ENCODE data around the gene TREX2.

DNA sequence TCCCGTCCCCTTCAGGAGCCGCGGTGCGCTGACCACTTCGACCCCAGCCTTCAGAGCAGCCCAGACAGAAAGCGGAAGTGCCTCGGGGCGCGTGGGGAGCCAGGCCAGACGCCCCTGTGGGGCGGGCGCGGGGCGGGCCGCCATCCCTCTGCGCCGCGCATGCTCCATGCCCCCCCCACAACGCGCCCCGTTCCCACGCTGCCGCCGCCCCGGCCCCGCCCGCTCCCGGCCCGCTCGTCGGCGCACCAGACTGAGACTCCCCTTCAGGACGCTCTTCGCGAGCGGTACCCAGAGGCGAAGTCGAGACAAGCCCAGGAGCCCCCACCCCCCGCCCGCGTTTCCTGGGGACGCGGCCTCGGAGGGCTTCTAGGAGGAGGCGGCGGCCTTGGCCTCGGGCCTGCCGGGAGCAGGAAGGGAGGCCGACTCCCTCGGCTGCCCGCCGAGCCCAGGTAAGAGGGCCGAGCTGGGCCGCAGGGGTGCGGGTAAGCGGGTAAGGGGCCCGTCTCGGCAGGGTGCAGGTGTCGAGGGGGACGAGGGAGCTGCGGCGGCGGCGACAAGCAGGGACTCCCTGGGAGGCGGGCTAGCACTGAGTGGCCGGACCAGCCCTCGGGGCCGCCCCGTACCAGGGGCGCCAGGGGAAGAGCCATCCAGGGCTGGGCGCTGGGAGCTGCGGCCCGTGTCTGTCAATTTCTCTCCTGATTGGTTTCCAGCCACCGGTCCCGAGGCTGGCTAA is 34.4 kb downstream of the TREX2 start, which contains the start of gene ZFP92:
- TF ChIP-seq CTCF (IDR thresholded peaks at IDR 0.05): no peak
- no peak for TF ChIP-seq POLR2AphosphoS5 (IDR thresholded peaks at IDR 0.05)
- TF ChIP-seq POLR2A (IDR thresholded peaks at IDR 0.05): no peak
- no peak for TF ChIP-seq EP300 (IDR thresholded peaks at IDR 0.05)
